HG03159 (cell line): Measurements from ENCODE around the gene PROCA1.

ENCODE experiments used
- ATAC-seq: cut with Tn5 transposase; IDR thresholded peaks from one replicate; pipeline ENCODE4 v1.9.1; 2021; ENCODE audit warnings: mild to moderate bottlenecking, moderate library complexity; ENCODE audit not compliant: unreplicated experiment

The PROCA1 gene, protein sequence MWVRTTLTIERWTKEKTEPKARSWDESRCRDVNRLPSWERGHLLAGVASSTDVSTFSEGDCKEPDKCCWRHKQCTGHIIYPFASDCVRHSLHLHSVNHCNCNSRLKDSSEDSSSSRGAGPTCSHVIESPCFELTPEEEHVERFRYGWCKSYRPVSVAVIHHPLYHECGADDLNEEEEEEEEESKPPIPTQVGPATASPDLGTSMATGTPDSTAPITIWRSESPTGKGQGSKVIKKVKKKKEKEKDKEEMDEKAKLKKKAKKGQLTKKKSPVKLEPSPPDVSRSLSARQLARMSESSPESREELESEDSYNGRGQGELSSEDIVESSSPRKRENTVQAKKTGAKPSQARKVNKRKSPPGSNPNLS

DNA sequence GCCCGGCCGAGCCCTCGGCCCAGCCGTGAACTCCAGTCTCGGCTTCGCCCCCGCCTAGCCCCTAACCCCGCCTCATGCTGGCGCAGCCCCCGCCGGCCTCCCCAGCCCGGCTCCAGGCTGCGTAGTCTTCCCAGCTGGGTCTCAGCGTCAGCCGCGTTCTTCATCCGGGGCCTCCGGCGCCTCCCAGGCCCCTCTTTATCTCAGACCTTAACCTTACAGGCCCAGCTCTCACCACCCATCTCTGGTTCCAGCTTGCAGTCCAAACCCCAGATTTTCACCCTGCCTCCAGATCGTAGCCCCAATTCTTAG is at the start of gene PROCA1:
Gene PROCA1, minus strand, starts transcription at position 166 of the 309 bp plus-strand sequence. CDS start 228 bp downstream, outside the sequence.
- peak; percentile 17 for ATAC-seq

DNA sequence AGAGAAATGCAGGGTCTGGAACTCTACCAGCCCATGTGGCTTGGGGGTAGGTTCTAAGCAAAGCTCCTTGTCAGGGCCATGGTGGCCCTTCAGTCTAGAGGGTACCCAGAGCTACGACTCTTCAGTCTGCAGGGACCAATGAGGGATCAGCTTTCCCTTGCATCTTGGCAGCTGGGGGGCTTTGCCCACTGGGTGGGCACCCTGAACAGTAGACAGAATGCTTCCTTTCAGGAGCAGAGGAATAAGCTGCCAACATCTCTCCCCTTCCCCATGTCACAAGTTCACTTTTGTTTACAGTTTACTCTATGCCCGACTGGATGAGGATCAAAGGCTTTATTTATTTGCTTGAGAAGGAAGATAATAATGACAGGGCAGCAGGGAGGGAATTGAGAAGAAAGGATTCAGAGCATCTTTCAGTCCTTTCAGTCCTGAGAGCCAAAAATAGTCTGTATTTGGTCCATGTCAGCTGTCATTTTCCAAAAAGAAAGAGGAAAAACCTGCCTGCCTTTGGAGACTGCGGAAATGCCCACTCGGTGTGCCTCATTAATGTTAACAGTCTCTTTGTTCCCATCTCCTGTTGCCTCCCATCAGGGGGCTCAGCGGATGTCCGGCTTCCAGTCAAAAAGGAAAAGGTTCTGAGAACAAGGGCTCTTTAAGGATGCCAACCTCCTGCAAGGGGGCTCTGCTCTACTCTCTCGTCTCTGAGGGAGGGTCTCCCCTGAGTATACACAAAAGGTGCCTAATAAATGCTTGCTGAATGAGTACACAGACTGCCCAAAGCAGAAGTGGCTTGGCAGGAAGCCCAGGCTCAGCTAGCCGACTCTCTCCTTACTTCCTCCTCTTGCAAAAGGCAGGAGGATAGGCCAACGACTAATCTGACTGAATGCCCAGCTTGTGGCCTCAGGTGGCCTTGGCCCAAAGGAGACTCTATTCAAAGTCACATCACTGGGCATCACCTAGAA is 49.2 kb upstream of the PROCA1 start:
- no peak for ATAC-seq

DNA sequence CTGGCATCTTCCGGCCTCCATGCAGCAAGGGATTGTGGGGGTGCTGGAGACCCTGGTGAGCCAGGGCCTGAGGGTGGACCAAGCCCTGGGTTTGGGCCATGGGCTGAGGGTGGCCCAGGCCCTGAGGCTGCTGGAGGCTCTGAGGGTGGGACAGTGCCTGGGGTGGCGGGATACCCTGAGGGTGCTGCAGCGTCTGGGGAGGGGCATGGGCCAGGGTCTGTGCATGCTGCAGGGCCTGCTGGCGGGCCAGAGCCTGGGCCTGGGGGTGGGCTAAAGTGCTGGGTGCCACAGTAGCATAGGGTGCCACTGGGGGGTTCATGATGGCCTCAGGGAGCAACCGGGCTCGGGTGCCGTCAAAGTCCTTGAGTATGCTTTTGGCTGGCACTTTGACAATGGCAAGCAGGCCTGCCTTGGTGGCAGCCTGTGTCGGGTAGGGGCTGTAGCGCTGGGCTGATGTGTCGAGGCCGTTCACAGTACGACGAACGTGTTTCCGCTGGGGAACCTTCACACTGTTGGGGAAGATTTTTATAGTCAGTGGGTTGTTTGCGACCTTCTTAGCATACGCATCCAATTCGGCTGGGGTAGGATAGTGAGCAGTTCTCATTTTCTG is 47.7 kb upstream of the PROCA1 start:
- no peak for ATAC-seq

DNA sequence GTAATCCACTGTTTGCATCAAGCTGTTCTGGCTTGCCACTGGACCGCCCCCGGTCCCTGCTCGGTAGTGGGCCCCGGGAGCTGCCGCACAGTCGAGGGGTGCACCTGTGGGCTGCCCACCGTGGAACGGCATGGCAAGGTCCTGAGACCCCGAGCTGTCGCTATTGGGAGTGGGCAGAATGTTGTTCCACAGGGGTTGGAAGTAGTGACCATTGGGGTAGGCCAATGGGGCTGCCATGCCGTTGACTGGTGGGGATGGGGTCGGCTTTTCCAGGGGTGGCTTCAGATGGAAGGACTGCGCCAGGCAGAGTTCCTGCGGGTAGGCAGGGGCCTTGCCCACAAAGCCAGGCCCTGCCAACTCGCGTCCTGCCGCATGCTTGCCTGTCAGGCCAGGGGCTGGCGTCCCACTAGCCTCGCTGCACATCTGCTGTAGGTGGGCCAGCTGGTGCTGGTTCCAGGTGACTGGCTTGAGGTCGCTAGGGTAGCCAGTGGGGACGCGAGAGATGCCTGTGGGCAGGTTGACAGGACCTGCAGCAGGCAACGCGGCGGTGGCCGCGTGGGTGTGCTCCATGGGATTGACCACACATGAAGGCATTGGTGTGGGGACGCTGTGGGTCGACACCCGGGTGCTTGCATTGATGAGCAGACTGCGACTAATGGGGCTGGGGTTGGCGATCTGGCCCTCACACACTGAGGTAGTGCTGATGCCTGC is 46.9 kb upstream of the PROCA1 start:
- ATAC-seq = no peak

DNA sequence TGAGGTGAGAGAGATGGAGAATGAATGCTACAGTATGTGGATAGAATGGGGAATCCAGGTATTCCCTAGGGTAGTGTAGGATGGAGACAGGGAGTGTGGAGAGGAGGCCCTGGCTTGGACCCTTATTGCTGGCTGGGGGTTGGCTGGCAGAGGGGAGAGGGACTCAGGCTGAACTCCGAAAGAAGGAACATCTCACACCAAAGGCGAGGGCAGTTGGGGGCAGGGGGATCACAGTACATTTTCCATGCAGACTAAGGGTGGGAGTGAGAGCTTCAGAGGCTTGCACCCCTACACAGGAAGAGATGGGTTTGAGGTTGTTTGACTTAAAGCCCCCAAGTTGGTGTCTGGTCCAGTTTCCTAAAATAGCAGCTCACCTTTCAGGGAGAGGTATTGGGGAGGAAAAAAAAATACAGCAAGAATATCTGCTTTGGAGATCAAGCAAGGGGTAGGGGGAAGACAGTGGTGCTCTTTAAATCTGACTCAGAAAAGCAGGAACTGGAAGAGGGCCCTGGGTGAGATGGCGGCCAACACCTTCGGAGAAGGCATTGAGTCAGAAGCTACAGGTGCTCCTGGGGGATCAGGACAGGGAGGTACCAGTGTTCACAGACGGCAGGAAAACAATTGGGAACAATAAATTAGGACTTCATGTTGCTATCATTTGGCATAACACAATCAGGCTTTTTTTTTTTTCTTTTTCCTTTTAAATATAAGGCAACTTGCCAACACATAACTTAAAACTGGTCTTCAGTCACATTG is 44.5 kb upstream of the PROCA1 start:
- ATAC-seq = no peak

DNA sequence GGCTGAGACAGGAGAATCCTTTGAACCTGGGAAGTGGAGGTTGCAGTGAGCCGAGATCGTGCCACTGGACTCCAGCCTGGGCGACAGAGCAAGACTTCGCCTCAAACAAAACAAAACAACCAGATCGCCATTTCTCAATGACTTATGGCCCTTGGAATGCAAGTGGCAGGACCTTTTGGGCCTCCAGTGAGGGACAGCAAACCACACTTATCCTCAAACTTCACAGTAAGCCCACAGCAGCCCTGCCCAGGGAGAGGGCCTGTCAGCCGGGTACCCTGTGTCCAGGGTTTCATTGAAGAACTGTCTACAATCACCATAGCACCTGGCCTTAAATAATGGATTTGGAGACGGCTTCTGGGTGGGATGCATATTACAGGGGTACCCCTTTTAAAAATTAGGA is 43.8 kb upstream of the PROCA1 start:
- no peak for ATAC-seq

DNA sequence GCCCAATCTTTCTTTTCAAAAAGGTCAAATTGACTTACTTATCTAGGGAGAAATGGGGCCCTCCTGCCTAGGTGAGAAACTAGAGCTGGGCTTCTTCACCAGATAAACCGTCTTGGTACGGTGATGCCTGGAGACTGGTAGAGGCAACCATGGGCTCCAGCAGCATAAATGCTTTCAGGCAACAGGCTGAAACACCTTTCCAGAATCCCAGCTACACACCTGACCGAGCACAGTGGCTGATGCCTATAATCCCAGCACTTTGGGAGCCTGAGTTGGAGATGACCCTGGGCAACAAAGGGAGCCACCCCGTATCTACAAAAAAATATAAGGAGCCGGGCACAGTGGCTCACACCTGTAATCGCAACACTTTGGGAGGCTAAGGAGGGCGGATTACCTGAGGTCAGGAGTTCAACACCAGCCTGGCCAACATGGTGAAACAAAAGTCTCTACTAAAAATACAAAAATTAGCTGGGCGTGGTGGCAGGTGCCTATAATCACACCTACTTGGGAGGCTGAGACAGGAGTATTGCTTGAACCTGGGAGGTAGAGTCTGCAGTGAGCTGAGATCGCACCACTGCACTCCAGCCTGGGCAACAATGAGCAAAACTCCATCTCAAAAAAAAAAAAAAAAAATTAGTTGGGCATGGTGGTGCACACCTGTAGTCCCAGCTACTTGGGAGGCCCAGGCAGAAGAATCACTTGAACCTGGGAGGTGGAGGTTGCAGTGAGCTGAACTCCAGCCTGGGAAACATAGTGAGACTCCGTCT is 40.1 kb upstream of the PROCA1 start:
- no peak for ATAC-seq

DNA sequence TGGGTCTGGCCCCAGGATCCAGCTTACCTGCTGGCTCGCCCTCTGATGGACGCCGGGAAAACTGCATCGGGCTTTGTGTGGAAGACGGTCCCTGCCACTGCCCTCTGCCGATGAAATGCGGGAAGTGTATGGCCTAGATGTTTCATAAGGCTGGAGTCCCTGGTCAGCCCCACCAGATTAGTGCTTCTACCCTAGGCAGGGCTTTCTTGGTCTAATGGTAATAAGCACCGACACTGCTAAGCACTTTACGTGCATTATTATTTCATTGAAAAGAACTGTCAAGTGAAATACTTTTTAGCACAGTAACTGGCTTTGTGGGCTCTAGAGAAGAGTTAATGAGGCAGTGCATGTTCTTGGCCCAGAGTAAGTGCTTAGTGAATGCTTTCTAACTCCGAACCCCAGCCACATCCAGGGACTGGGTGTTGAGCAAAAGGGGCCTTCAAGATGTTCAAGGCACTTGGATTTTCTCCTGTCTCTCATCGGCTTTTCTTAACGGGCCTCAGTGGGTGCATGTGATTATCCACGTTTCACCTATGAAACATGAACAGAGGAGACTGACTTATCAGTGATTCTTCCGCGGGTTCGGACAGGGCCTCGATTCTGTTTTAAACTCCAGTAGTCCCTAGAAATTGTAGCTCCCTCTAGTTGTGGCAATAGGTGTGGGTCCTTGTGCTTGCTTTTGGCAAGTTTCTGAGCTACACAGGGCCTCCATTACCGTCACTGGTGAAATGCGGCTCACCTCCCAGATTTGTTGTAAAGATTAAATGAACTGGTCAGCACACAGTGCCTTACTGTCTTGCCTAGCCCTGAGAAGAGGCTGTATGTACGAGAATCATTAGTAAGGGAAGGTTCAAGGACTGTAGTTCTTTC is 38.7 kb upstream of the PROCA1 start:
- ATAC-seq = peak; percentile 58

DNA sequence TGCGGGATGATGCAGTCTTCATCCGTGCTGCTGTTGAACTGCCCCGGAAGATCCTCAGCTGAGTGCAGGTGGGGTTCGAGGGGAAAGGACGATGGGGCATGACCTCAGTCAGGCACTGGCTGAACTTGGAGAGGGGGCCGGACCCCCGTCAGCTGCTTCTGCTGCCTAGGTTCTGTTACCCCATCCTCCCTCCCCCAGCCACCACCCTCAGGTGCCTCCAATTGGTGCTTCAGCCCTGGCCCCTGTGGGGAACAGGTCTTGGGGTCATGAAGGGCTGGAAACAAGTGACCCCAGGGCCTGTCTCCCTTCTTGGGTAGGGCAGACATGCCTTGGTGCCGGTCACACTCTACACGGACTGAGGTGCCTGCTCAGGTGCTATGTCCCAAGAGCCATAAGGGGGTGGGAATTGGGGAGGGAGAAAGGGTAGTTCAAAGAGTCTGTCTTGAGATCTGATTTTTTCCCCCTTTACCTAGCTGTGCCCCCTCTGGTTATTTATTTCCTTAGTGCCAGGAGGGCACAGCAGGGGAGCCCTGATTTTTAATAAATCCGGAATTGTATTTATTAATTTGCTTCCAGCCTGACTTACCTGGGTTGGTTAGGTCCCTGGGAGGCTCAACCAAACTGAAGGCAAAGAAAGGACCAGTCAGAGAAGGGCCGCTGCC is 38.0 kb upstream of the PROCA1 start:
- no peak for ATAC-seq

DNA sequence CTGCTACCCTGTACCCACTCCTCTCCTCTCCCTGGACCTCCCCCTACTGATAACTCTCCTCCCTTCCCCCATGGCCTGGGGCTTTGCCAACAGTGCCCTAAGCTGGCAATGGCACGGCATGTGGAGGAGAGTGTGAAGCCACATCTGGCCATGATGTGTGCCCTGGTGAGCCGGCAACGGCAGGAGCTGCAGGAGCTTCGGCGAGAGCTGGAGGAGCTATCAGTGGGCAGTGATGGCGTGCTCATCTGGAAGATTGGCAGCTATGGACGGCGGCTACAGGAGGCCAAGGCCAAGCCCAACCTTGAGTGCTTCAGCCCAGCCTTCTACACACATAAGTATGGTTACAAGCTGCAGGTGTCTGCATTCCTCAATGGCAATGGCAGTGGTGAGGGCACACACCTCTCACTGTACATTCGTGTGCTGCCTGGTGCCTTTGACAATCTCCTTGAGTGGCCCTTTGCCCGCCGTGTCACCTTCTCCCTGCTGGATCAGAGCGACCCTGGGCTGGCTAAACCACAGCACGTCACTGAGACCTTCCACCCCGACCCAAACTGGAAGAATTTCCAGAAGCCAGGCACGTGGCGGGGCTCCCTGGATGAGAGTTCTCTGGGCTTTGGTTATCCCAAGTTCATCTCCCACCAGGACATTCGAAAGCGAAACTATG is 37.3 kb upstream of the PROCA1 start:
- ATAC-seq = no peak

DNA sequence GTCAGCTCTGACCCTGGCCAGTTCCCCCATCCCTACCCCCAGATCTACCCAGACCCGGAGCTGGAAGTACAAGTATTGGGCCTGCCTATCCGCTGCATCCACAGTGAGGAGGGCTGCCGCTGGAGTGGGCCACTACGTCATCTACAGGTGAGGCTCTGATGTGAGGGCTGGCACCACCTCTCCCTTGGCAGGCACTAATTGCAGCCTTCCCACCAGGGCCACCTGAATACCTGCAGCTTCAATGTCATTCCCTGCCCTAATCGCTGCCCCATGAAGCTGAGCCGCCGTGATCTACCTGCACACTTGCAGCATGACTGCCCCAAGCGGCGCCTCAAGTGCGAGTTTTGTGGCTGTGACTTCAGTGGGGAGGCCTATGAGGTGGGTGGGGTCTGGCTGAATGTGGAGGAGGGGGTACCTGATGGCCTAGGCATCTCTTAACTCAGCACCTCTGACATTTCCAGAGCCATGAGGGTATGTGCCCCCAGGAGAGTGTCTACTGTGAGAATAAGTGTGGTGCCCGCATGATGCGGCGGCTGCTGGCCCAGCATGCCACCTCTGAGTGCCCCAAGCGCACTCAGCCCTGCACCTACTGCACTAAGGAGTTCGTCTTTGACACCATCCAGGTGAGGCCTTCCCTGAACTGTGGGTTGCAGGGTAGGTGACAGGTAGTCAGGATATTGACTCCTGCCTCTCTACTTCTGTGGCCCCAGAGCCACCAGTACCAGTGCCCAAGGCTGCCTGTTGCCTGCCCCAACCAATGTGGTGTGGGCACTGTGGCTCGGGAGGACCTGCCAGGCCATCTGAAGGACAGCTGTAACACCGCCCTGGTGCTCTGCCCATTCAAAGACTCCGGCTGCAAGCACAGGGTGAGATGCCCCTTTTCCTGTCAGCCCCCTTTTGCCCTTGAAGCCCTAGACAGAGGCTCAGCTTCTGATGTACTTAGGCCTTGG is 36.4 kb upstream of the PROCA1 start:
- no peak for ATAC-seq

DNA sequence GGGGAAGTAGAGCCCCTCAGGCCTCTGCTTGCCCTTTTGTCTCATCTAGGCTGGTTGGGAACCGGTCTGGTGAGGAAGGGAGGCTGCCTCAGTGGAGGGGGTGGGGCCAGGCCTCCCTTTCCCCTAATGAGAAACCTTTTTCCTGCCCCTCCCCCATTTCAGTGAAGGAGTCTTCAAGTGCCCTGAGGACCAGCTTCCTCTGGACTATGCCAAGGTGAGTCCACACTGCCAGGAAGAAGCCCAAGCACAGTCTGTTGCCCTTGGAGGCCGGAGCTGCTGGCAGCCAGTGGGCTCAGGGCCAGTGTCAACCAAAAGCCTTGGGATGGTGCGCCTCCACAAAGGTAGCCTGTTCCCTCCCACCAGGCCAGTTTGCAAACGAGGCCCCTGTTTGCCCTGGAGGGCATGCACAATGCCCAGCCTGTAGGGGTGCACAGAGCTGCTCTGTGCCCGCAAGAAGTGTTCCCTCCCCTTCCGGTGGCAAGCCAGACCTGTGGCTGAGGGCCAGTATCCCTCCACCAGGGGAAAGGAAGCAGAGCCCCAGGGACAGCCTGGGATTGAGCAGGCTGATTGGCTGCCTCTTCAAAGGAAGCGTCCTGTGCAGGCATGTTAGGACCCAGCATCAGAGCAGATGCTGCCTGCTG is 35.5 kb upstream of the PROCA1 start:
- ATAC-seq = no peak

DNA sequence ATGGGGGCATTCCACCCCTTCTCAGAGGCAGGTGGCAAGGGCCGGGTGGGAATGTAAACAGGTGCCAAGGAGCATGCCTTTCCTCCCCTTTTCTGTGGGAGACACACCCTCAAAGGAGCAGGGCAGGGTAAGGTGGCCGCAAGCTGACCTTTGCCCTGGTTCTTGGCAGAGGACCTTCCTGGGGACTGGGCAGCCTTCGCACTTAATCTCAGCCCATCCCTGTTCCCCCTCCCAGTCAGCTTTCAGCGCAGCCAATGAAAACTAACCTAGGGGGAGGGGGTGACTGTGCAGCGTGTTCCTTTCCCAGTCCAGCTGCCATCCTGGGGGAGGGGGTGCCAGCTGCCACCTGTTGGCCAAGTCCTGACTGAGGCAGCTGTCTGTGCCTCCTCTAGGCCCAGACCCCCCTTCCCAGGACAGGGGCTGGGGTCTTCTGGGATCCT is 34.9 kb upstream of the PROCA1 start:
- ATAC-seq = no peak

DNA sequence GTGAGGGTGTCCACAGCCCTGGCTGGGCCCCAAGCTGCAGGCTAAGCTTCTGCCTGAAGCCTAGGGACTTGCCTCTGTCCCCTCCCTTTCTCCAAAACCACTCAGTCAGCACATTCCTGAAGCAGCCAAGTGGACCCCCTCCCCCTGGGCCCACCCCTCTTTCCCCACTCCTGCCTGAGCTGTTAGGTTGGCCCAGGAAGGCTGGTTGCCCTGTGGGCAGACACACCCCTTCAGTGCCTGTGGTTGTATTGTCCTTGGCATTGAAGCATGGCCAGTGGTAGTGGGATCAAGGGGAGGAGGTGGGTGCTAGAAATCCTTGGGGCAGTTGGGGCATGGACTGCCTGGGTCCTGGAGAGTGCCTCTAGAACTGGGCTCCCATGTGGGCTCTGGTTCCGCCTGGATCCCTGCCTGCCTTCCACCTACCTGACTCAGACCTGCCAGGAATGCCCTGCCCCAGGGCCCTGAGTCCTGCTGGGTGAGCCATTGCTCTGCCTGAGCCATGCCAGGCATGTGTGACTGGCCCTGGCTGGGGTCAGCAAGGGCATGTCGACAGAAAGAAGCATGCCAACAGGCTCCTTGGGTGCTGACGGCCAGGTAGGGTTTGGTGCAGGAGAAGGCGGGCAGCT is 34.2 kb upstream of the PROCA1 start:
- no peak for ATAC-seq

DNA sequence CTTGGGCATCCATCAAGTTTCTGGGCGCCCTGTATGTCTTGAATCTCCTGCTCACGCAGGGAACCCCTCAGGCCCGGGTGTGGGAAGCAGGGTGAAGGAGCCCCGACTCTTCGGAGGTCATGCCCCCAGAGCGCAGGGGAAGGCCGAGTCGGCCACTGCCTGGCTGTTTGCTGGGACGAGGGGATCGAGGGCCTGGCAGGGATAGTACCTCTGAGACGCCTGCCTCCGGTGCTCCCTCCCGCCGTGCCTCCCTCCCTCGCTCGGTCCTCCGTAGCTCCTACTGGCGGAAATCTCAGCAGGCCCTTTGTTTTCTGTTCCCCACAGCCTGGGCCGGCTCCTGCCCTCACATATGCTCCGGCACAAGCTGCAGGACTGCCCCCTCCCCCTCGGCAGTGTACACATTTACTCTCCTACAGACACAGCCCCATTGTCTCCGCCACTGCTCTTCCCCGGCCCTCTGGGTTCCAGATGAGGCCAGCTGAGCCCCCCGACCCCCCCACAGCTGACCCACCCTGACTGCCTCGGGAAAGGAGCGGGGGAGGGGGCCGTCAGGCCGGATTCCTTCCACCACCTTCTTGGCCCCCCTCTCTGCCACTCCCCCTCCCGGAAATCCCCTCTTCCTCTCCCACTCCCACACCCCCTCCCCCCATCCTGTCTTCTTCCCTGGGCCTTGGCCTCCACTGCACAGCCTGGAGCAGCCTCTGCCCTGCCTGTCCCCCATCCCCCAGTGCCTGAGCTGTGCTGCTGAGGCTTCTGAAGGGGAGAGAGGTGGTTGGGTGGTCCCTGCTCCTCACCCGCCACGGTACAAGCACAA is 33.5 kb upstream of the PROCA1 start:
- no peak for ATAC-seq
